GM18498 (cell line): ENCODE measurements around the gene PIGK.
"Not testable (repeated sequence)": the region's sequence is repeated elsewhere in the genome, so short reads cannot be mapped to it uniquely, and the experiment has no call there.

ENCODE experiments used
- ATAC-seq: cut with Tn5 transposase; IDR thresholded peaks from one replicate; pipeline ENCODE4 v1.9.1; 2021; ENCODE audit warnings: mild to moderate bottlenecking, moderate library complexity; ENCODE audit not compliant: unreplicated experiment

PIGK gene

GRCh38 chr1:77197351-77197750 is 21.9 kb downstream of the PIGK start:
- no peak for ATAC-seq

- ATAC-seq, result no peak
Observed at GRCh38 chr1:77193951-77194350, 25.3 kb downstream of the PIGK start.

GRCh38 chr1:77188770-77189169 is 30.5 kb downstream of the PIGK start:
- ATAC-seq, result no peak

GRCh38 chr1:77186907-77187306 is 32.3 kb downstream of the PIGK start:
- ATAC-seq, result not testable (repeated sequence)

GRCh38 chr1:77182083-77182482 is 37.1 kb downstream of the PIGK start:
- no peak for ATAC-seq

GRCh38 chr1:77179632-77180031 is 39.6 kb downstream of the PIGK start:
- no peak for ATAC-seq

GRCh38 chr1:77175230-77175844 is 43.9 kb downstream of the PIGK start:
- no peak for ATAC-seq

- ATAC-seq, result no peak
Observed at GRCh38 chr1:77170687-77171086, 48.5 kb downstream of the PIGK start.

- no peak for ATAC-seq
Observed at GRCh38 chr1:77168358-77168757, 50.9 kb downstream of the PIGK start.

GRCh38 chr1:77164434-77164944 is 54.7 kb downstream of the PIGK start:
- ATAC-seq, result no peak

- not testable (repeated sequence) for ATAC-seq
Observed at GRCh38 chr1:77159706-77160105, 59.5 kb downstream of the PIGK start.

- no peak for ATAC-seq
Observed at GRCh38 chr1:77156214-77156613, 63.0 kb downstream of the PIGK start.

- no peak for ATAC-seq
Observed at GRCh38 chr1:77146270-77146669, 73.0 kb downstream of the PIGK start.

- no peak for ATAC-seq
Observed at GRCh38 chr1:77143529-77144121, 75.6 kb downstream of the PIGK start.

- ATAC-seq, result no peak
Observed at GRCh38 chr1:77139389-77139788, 79.8 kb downstream of the PIGK start.

GRCh38 chr1:77134359-77134758 is 84.9 kb downstream of the PIGK start:
- ATAC-seq, result no peak

- no peak for ATAC-seq
Observed at GRCh38 chr1:77133731-77134358, 85.4 kb downstream of the PIGK start.

GRCh38 chr1:77126307-77126706 is 92.9 kb downstream of the PIGK start:
- peak; percentile 81 for ATAC-seq

- no peak for ATAC-seq
Observed at GRCh38 chr1:77121503-77121902, 97.7 kb downstream of the PIGK start.

- no peak for ATAC-seq
Observed at GRCh38 chr1:77120950-77121349, 98.3 kb downstream of the PIGK start.

GRCh38 chr1:77118712-77119111 is 100.5 kb downstream of the PIGK start:
- no peak for ATAC-seq

GRCh38 chr1:77104672-77105071 is 114.6 kb downstream of the PIGK start:
- ATAC-seq, result no peak
